Measurements from ENCODE around the gene CLOCK.

- TF ChIP-seq, protein P1, sequence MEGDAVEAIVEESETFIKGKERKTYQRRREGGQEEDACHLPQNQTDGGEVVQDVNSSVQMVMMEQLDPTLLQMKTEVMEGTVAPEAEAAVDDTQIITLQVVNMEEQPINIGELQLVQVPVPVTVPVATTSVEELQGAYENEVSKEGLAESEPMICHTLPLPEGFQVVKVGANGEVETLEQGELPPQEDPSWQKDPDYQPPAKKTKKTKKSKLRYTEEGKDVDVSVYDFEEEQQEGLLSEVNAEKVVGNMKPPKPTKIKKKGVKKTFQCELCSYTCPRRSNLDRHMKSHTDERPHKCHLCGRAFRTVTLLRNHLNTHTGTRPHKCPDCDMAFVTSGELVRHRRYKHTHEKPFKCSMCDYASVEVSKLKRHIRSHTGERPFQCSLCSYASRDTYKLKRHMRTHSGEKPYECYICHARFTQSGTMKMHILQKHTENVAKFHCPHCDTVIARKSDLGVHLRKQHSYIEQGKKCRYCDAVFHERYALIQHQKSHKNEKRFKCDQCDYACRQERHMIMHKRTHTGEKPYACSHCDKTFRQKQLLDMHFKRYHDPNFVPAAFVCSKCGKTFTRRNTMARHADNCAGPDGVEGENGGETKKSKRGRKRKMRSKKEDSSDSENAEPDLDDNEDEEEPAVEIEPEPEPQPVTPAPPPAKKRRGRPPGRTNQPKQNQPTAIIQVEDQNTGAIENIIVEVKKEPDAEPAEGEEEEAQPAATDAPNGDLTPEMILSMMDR (tag by site-specific recombination; IDR thresholded peaks at IDR 0.05): no peak
- TF ChIP-seq GLI2 (tag by site-specific recombination; IDR thresholded peaks at IDR 0.05; ENCODE audit: borderline replicate concordance, low read depth): no peak
- TF ChIP-seq ZNF24 (tag by site-specific recombination; IDR thresholded peaks at IDR 0.05): no peak
- no peak for TF ChIP-seq REST (tag by site-specific recombination; IDR thresholded peaks at IDR 0.05)
- no peak for TF ChIP-seq BCL6B (tag by site-specific recombination; IDR thresholded peaks at IDR 0.05)
- TF ChIP-seq ZBTB10 (tag by site-specific recombination; IDR thresholded peaks at IDR 0.05): no peak
- TF ChIP-seq, protein P2, sequence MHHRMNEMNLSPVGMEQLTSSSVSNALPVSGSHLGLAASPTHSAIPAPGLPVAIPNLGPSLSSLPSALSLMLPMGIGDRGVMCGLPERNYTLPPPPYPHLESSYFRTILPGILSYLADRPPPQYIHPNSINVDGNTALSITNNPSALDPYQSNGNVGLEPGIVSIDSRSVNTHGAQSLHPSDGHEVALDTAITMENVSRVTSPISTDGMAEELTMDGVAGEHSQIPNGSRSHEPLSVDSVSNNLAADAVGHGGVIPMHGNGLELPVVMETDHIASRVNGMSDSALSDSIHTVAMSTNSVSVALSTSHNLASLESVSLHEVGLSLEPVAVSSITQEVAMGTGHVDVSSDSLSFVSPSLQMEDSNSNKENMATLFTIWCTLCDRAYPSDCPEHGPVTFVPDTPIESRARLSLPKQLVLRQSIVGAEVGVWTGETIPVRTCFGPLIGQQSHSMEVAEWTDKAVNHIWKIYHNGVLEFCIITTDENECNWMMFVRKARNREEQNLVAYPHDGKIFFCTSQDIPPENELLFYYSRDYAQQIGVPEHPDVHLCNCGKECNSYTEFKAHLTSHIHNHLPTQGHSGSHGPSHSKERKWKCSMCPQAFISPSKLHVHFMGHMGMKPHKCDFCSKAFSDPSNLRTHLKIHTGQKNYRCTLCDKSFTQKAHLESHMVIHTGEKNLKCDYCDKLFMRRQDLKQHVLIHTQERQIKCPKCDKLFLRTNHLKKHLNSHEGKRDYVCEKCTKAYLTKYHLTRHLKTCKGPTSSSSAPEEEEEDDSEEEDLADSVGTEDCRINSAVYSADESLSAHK (tag by site-specific recombination; IDR thresholded peaks at IDR 0.05): no peak
- no peak for TF ChIP-seq ZNF121 (tag by site-specific recombination; IDR thresholded peaks at IDR 0.05)
- TF ChIP-seq, protein P3, sequence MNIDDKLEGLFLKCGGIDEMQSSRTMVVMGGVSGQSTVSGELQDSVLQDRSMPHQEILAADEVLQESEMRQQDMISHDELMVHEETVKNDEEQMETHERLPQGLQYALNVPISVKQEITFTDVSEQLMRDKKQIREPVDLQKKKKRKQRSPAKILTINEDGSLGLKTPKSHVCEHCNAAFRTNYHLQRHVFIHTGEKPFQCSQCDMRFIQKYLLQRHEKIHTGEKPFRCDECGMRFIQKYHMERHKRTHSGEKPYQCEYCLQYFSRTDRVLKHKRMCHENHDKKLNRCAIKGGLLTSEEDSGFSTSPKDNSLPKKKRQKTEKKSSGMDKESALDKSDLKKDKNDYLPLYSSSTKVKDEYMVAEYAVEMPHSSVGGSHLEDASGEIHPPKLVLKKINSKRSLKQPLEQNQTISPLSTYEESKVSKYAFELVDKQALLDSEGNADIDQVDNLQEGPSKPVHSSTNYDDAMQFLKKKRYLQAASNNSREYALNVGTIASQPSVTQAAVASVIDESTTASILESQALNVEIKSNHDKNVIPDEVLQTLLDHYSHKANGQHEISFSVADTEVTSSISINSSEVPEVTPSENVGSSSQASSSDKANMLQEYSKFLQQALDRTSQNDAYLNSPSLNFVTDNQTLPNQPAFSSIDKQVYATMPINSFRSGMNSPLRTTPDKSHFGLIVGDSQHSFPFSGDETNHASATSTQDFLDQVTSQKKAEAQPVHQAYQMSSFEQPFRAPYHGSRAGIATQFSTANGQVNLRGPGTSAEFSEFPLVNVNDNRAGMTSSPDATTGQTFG (tag by site-specific recombination; IDR thresholded peaks at IDR 0.05; ENCODE audit: borderline replicate concordance): no peak
- no peak for TF ChIP-seq SETDB1 (IDR thresholded peaks at IDR 0.05; ENCODE audit: insufficient read length, low read length)
Observed at GRCh38 chr4:55450566-55450965, 96.1 kb downstream of the CLOCK start.

All from HEK293 (cell line).